ENCODE data around the gene SMAP1. TPM values are rescaled to one million over a fixed set of nuclear protein-coding genes. Genes with fewer than 3 reads are reported as not detected.

The SMAP1 gene
- total RNA-seq: 10 to 100 TPM; 47.4 to 48.4 TPM
- long read RNA-seq, transcript SMAP1-203 (11 exons, 3,333 nt): minor isoform, 9 of 82 reads
- long read RNA-seq, transcript SMAP1-201 (10 exons, 2,403 nt): major isoform, 29 of 82 reads
- long read RNA-seq, partial matches to known transcripts: 30 of 82 reads
- long read RNA-seq, other reads (novel, unspliced or antisense): 14 of 82 reads

DNA sequence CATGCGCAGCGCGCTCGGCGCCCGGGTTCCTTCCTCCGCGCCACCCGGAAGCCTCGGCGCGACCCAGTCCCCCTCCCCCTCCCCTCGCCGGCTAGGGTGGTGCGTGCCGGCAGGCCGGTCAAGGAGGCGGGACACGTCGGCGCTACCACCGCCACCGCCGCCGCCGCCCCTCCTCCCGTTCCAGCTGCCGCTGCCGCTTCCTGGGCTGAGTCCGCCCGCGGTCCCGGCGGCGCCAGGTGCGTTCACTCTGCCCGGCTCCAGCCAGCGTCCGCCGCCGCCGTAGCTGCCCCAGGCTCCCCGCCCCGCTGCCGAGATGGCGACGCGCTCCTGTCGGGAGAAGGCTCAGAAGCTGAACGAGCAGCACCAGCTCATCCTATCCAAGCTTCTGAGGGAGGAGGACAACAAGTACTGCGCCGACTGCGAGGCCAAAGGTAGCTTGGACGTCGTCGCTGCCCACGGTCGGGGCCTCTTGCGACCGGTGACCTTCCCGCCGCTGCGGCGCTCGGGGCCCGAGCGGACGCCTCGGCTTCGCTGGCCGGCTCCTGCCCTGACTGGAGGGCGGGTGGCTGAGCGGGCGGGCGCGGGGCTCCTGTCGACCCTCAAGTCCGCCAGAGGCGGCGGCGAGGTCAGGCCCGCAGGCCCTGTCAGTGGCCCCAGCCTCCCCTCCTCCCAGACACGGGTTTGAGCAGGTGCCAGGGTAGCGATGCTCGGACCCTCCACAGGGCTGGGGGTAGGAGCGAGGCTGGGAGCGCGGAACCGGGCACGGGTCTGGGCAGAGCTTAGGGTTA, at the start of gene SMAP1:
Gene SMAP1, plus strand, starts transcription at position 173 of the 788 bp plus-strand sequence. Its CDS starts 141 bp downstream, at position 314.
- intact Hi-C loops (cut with DNase I, micrococcal nuclease): loop anchor here in 1 of 2 donors (5.0 kb wide), 1 partner anchor 256 kb away; the partner anchor contains the start of gene FAM135A
- DNase-seq: peak; percentile 95 to 98

DNA sequence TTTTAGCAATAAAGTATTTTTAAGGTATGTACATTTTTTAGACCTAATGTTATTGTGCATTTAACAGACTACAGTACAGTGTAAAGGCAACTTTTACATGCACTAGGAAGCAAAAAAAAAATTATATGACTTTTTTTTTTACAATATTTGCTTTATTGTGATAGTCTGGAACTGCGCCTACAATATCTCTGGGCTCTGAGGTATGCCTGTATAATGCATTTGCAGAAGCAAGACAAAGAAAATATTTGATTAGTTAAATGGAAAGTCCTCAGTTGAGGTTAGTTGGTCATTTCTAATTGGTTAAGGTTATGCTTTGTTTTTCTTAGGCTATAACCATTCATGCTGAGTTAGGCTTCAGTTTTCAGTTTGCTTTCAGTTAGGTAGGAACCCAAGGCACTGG, 46.9 kb upstream of the SMAP1 start:
- intact Hi-C loops (cut with DNase I, micrococcal nuclease): no loop called here
- peak; percentile 87 for ATAC-seq
- no peak for DNase-seq

More for the DNA sequence above, at the start of gene SMAP1:
- ATAC-seq: peak; percentile 94

DNA sequence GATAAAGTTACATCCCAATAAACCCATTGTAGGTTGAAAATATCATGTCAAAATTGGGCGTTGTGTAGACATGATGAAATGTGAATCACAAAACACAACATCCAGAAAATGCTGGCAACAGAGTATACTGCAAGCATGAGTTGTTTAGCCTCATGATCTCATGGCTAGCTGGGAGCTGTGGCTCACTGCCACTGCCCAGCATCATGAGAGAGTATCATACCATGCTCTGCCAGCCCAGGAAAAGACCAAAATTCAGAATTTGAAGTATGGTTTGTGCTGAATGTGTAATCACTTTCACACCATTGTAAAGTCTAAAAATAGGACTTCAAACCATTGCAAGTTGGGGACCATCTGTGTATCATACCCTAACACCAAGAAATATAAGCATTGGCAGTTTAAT, 45.2 kb upstream of the SMAP1 start:
- intact Hi-C loops (cut with DNase I, micrococcal nuclease): no loop called here
- ATAC-seq: no peak
- DNase-seq: no peak

DNA sequence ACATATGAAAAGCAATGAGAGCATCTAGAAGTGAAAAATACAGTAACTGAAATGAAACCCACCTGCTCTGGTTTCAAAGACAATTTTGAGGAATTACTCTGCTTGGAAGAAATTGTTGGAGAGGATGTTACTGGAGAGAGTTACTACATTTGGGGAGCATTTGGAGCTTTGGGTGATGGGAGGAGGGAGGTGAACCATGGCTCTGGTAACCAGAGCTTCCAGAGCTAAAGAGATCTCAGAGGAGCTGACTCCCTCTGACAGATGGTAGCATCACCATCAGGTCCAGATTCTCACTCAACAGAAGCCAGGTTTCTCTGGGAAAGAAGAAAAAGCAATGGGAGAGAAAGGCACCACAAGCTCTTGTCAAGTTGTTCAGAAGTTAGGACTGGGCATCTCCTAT, 42.2 kb upstream of the SMAP1 start:
- no peak for ATAC-seq
- no peak for DNase-seq
- intact Hi-C loops (cut with DNase I, micrococcal nuclease): no loop called here

DNA sequence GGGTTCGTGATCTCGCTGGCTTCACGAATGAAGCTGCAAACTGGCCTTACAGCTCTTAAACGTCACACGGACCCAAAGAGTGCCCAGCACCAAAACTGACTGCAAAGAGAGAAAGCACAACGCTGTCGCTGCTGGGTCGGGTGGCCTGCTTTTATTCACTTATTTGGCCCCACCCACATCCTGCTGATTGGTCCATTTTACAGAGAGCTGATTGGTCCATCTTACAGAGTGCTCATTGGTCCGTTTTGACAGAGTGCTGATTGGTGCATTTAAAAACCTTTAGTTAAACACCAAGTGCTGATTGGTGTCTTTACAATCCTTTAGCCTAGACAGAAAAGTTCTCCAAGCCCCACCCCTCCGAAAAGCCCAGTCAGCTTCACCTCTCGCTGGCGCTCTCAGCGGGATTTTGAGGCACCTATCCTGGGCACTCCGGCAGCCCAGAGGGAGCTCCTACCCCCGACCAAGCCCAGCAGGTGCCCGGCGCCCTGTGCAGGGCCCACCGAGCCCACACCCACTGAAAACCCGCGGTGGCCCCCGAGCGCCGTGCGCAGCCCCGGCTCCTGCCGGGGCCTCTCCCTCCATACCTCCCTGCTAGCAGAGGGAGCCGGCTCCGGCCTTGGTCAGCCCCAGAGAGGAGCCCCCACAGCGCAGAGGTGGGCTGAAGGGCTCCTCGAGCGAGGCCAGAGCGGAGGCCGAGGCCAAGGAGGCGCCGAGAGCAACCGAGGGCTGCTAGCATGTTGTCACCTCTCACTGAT, 40.0 kb upstream of the SMAP1 start:
- DNase-seq (no peak), ATAC-seq (no peak)
- intact Hi-C loops (cut with DNase I, micrococcal nuclease): no loop called here

DNA sequence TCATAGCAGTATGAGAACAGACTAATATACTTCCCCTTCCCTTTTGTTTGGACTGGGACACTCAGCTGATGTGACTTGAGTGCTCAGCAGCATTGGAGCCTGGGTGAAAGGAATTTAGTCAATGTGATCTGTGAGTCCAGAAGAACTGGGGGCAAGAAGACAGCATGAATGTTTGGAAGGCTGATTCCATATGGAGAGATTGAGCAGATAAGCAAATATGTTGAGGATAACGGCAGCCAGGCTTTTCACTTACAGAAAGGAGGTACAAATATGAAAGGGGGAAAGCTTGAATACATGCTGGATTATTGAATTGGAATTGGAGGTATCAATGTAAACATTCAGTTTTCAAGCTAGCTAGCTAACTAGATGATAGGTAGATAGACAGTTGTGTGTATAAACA, 37.8 kb upstream of the SMAP1 start:
- intact Hi-C loops (cut with DNase I, micrococcal nuclease): no loop called here
- ATAC-seq: no peak

DNA sequence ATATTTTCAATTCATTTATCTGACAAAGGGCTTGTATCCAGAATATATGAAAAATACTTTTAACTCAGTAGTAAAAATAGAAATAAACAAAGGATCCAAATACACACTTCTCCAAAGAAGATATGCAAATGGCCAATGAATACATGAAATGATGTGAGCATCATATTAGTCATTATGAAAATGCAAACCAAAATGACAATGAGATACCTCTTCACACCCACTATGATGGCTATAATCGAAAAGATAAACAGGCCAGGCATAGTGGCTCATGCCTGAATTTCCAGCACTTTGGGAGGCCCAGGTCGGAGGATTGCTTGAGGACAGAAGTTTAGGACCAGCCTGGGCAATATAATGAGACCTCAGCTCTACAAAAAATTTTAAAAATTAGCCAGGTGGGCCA, 33.8 kb upstream of the SMAP1 start:
- intact Hi-C loops (cut with DNase I, micrococcal nuclease): no loop called here
- no peak for DNase-seq
- no peak for ATAC-seq

More for the DNA sequence above, 37.8 kb upstream of the SMAP1 start:
- DNase-seq: no peak

DNA sequence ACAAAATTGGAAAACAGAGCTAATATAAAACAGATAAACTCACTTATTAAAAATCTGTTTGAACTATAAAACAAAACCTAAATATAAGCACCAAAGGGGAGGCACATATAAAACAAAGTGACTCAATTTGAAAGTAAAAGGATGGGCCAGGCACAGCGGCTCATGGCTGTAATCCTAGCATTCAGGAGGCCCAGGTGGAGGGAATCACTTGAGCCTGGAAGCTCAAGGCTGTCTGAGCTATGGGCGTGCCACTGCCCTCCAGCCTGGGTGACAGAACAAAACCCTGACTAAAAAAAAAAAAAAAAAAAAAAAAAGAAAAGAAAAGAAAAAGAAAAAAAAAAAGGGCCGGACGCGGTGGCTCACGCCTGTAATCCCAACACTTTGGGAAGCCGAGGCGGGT, 31.1 kb upstream of the SMAP1 start:
- DNase-seq (no peak), ATAC-seq (no peak)
- intact Hi-C loops (cut with DNase I, micrococcal nuclease): no loop called here

DNA sequence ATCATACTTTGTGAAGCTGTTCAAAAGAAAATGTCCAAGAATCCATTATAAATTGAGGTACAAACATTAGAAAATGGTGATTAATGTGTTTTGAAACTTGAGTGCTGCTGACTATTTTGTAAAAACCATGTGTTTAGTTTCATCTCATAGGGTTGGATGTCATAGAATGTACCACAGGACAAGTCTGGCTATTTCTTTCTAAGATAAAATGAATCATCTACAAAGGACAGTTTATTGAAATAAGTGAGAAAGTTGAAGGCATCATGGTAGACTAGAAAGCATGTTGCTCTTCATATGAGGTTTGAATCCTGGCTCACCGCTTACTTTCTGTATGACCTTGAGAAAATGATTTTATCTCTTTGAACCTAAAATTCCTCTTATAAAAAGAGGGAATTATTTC, 29.2 kb upstream of the SMAP1 start:
- DNase-seq: no peak
- ATAC-seq: no peak
- intact Hi-C loops (cut with DNase I, micrococcal nuclease): no loop called here

DNA sequence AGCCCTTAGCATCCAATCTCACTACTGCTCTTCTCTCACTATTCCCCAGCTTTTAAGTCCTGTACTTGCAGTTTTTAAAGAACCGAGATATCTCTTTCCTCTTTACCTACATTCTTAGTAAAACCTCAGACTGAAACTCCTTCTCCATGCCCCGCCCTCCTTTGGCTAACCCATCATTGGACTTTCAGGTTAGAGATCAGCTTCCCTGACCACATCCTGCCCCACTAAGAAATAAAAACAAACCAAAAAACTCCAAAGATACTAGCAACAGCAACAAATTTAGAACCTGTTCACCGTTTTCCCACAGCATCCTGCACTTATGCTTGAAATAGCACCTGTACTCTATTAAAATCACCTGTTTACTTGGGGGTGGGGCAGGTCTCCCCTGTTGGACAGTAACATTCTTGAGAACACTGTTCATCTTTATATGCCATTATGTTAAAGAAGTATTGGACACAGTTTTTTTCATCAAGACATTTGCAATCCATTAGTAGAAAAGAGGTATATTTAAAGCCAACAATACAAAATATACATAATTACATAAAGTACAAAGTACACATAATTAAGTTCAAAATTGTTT, 16.3 kb upstream of the SMAP1 start:
- ATAC-seq: no peak
- peak in 1 of 2 donors; percentile 16 for DNase-seq

DNA sequence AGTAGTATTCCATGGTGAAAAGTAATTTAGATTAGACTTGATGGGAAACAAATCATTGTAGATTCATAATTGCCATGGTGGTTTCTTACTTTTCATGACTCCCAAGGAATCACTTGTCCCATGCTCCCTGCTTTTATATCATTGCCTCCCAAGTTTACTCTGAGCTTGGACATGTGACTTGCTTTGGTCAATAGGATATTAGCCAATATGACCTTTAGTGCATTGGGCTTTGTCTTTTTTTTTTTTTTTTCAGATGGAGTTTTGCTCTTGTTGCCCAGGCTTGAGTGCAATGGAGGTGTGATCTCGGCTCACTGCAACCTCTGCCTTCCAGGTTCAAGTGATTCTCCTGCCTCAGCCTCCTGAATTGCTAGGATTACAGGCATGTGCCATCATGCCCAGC, 15.5 kb upstream of the SMAP1 start:
- intact Hi-C loops (cut with DNase I, micrococcal nuclease): no loop called here
- no peak for ATAC-seq
- no peak for DNase-seq

More for the DNA sequence above, 16.3 kb upstream of the SMAP1 start:
- intact Hi-C loops (cut with DNase I, micrococcal nuclease): no loop called here

DNA sequence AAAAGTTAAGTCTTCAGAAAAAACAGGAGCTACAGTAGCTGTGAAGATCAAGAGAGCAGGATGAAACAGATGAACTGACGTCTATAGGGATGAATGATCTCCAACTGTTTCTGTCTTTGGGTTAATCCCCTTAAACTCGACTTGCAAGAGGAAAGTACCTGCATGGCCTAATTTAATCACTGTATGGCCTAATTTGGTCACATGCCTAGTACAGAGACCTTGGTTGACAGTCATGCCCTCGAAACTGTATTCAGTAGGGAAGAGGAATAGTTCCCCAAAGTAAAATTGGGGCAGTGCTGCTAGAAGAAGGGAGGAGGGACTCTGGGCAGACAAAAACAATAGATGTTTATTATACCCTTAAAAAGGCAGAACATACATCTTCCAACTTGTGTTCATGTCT, 10.0 kb upstream of the SMAP1 start:
- DNase-seq (no peak), ATAC-seq (no peak)
- intact Hi-C loops (cut with DNase I, micrococcal nuclease): no loop called here

DNA sequence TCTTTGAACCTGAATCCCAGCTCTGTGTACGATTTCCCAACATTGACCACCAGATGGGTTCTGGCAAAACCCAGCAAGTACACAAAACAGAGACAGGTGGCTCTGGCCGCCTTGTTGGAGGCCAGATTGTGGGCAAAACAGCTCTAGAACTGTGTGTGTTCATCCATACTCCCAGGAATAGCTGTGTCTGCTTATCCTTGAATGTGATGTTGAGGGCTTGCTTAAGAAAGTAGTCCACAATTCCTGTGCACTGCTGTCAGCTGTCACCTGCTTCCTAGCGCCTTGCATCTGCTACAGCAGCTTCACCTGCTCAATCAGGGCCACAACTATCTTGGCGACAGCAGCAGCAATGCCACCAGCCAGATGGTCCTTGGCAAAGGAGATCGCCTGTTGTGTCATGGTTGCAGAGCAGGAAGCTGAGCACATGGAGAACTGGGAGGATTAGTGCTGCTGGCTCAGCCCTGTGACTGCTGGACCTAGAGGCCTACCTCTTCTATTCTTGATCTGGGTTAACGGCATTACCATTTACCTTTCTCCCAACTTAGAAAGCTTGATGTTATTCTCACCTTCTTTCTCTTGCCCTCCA, 3.7 kb upstream of the SMAP1 start:
- ATAC-seq (no peak), DNase-seq (no peak)
- intact Hi-C loops (cut with DNase I, micrococcal nuclease): no loop called here

DNA sequence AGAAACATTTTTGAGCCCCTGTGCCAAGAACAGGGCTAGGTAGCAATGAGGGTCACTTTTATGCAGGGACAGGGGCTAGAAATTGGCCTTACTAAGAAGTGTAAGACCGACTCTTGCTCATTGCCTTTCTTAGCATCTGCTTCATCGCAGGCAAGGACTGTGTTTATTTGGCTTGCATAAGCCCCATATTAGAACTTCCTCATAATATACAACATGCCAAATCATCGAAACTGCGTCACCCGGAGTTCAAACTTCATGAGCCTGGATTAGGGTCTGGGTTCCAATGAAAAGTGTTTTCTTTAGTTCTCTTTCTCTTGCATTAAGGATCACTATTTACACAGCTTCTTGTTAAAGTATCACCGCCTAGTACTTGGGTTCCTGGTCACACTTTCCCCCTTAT, 977 bp upstream of the SMAP1 start:
- DNase-seq: no peak
- intact Hi-C loops (cut with DNase I, micrococcal nuclease): loop anchor here in 1 of 2 donors (5.0 kb wide), 1 partner anchor 254 kb away; the partner anchor contains the start of gene FAM135A
- no peak for ATAC-seq

DNA sequence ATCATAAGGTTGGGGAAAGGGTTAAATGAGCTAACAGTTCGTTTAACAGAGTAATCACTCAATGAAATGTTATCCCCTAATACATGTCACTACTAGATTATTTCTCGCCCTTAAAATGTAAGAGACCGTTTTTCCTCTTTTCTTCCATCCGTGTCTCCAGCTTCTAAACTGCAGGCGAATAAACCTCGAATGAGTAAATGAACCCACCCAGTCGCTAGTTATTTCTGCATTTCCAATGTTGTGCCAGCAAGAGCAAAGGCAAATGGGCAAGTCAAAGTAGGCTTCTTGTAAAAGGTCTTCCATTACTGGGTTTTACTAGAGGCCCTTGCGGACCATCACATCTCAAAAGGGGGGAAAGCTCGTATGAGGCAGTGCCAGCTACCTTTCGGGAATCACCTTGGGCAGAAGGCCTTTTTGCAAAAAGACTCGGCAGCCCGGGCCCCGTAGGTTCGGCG, 400 bp upstream of the SMAP1 start:
- DNase-seq: no peak
- intact Hi-C loops (cut with DNase I, micrococcal nuclease): loop anchor here in 1 of 2 donors (5.0 kb wide), 1 partner anchor 255 kb away; the partner anchor contains the start of gene FAM135A
- ATAC-seq: no peak

DNA sequence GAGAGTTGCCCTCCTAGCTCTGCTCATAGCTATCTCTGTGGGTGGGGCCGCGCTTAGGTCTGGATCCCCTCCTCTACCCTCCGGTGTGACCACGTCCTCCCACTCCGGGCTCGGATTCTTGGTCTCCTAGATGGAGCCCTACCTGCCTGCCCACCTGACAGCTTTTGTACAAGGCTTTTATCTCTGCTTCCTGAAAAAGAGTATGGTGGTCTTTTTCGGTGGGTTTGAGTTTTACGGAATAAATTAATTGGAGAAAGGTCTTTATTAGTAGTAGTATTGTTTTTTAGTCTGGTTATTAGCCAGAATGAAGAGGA, 773 bp downstream of the SMAP1 start:
- intact Hi-C loops (cut with DNase I, micrococcal nuclease): loop anchor here in 1 of 2 donors (5.0 kb wide), 1 partner anchor 256 kb away; the partner anchor contains the start of gene FAM135A
- ATAC-seq (no peak), DNase-seq (peak in 1 of 2 donors; percentile 72)

DNA sequence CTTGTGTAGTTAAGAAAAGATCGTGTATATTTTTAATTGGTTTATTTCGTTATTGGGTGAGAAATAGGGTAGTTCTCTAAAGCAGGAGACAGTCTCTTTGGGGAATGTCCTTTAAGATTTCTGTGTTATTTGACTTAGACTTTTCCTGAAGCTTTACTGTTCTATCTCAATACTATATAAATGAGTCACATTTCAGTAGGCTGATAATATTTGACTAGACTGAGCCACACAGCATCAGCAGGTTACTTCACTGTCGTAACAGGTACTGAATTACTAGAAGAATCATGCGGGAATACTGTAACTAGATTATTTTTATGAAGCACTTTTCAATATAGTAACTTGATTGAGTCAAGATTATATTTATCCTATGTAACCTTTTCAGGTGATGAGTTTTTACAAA, 1.4 kb downstream of the SMAP1 start:
- intact Hi-C loops (cut with DNase I, micrococcal nuclease): loop anchor here in 1 of 2 donors (5.0 kb wide), 1 partner anchor 257 kb away; the partner anchor contains the start of gene FAM135A
- peak; percentile 46 for ATAC-seq
- no peak for DNase-seq

DNA sequence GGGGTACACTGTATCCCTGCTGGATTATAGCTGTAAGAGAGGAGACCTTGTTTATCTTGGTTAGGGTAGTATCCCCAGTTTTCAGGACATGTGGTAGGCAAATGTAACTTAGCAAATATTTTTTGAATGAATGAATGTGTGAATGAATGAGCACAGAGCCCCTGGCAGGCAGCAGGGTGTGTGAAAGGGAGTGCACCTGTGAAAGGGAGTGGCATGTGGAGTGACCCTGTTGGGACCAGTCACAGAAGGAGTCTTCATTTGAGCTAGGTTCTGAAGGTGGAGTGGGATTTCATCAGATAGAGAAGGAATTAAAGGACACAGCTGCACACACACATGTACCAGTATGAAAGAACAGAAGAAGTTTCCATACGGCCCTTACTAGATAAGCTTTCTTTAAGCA, 4.9 kb downstream of the SMAP1 start:
- peak; percentile 16 to 34 for DNase-seq

DNA sequence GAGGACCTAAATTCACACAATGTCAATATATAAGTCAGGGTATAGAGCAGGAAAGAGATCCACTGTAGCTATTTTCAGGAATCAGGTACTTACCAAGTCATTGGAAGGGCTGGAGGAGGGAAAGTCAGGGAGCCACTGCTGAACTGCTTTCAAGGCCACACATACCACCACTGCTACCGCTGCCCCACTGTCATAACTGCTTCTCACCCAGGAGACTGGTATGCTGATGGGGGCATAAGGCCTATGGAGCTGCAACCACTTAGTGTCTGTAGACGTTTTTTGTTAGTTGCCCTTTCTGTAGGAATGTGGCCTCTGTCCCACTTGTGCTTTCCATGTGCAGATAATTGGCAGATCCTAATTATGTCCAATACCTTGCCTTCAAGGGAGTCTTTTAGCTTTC, 5.4 kb downstream of the SMAP1 start:
- DNase-seq: no peak
- no peak for ATAC-seq
- intact Hi-C loops (cut with DNase I, micrococcal nuclease): no loop called here

More for the DNA sequence above, 4.9 kb downstream of the SMAP1 start:
- intact Hi-C loops (cut with DNase I, micrococcal nuclease): no loop called here
- peak; percentile 23 for ATAC-seq
